Measurements from ENCODE around the gene FCGR3A.

Gene FCGR3A

DNA sequence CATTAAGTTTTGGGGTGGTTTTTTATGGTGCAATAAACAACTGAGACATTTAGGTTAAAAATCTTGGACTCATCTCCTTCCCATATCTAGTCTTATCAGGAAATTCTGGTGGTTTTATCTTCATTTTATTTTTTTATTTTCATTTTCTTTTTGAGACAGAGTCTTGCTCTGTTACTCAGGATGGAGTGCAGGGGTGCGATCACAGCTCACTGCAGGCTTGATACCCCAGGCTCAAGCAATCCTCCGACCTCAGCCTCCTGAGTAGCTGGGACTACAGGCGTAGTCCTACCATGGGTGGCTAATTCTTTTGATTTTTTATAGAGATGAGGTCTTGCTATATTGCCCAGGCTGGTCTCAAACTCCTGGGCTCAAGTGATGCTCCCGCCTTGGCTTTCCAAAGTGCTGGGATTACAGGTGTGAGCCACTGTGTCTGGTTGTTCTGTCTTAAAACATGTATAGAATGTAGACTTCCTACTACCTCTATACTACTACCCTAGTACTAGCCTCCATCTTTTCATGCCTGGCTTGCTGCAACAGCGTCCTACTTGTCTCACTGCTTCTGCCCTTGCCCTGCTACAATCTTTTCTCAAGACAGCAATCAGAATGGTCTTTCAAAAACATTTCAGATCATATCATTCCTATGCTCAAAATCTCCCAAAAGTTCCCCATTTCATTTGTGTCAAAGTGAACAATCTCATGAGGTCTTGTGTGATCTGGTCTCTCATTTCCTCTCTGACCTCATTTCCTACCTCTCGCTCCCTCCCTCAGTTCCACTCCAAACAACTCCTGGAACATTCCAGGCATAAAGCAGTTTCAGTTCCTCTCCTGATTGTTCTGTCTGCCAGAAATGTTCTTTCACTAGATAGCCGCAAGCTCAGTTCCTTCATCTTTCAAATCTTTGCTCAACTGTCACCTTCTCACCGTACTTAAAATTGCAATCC is 50.2 kb downstream of the FCGR3A start:
- no peak for FAIRE-seq

GRCh38 chr1:161498646-161499045 is 51.0 kb downstream of the FCGR3A start:
- FAIRE-seq = no peak

- no peak for FAIRE-seq
Observed at GRCh38 chr1:161497961-161498360, 51.7 kb downstream of the FCGR3A start.

- no peak for FAIRE-seq
Observed at GRCh38 chr1:161495490-161495889, 54.1 kb downstream of the FCGR3A start.

GRCh38 chr1:161494091-161494735 is 55.4 kb downstream of the FCGR3A start:
- no peak for FAIRE-seq

DNA sequence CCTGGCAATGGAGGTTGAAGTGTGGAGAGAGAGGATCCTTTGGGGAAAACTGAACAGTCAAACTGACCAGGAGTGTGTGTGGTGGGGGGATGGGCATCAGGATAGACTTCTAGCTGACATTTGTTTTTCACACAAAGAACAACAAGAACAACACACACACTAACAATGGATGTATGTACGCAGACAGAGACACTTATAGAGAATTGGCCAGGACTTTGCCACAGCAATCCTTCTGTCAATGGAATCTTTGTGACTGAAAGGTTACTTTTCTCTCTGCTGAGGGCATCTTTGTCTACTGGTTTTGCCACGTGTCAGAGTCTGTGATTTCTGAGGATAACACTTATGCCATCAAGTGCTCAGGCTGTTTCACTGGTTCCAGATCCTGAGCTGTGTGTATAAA is 56.8 kb downstream of the FCGR3A start:
- no peak for FAIRE-seq
